ENCODE results near the gene DGKH. TPM values are rescaled to one million over a fixed set of nuclear protein-coding genes. Genes with fewer than 3 reads are reported as not detected.

The DGKH gene
- 9.7 and 14.5 TPM in 2 replicates for total RNA-seq

GRCh38 chr13:42048342-42048683 lies at the start of gene DGKH:
DGKH (plus strand) TSS chr13:42048648; CDS start chr13:42048774, 126 bp downstream.

GRCh38 chr13:42272115-42272803 lies 223.8 kb downstream of the DGKH start, which contains the start of gene AKAP11:
AKAP11 (plus strand) TSS chr13:42272152; CDS start chr13:42286349, 14,197 bp downstream.

Other genes with a start within 250 kb of the DGKH start
- gene VWA8, start 87.5 kb upstream of the DGKH start, total RNA-seq, result 20.6 and 24.2 TPM in 2 replicates
- 42.9 and 47.3 TPM in 2 replicates for gene AKAP11, start 223.5 kb downstream of the DGKH start, total RNA-seq